ENCODE data around the gene FANCB. TPM values are rescaled to one million over a fixed set of nuclear protein-coding genes. Genes with fewer than 3 reads are reported as not detected.

The FANCB gene
- total RNA-seq, 1 experiment from 2014 or later, result 15.0 TPM

DNA sequence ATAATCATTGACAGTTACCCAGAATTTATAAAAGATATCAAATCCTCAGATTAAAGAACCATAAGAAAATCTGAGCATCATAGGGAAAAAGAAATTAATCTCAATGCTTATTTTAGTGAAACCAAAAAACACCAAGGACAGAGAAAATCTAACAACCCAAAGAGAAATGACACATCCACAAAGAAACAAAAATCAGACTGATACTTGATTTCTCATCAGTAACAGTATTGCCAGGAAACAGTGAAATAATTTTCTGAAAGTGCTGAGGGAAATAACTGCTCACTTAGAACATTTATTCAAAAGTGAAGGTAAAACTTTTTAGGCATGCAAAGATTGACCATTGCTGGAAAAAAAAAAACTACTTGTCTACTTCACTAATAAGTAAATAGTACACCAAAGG is 11.0 kb upstream of the FANCB start:
- no peaks in the 10 kb centered on the region for H3K27me3 ChIP-seq (replicated peaks)
- no peaks in the 10 kb centered on the region for H3K4me1 ChIP-seq (replicated peaks)
- no peaks in the 10 kb centered on the region for H3K36me3 ChIP-seq
- H3K27ac ChIP-seq, result no peak overlapping the region
- no peak for DNase-seq (ENCODE audit: low read depth in 1 of 2, low spot score in 2 of 2)
- no peaks in the 10 kb centered on the region for H3K9me3 ChIP-seq (replicated peaks)
- no peak overlapping the region for H3K4me3 ChIP-seq

DNA sequence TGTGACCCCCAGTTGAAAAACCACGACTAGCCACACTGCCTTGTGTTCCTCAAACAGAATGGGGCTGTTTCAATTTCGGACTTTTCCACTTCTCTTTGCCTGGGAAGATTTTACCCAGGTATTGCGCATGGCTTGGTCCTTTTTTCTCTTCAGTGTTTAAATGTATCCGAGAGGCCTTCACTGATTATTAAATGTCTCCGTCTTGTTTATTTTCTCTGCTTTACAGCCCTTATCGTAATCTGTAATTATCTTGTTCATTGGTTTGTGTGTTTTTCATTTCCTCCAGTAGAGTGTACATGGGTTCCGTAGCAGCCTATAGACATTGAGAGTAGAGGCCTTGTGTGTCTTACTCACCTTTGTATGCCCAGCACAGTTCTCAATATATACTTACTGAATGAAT is 2.8 kb upstream of the FANCB start:
- Histone ChIP-seq H3K27ac (no peak overlapping the region), H3K4me3 (no peak overlapping the region), H3K27me3 (replicated peaks) (no peaks in the 10 kb centered on the region), H3K36me3 (peaks cover 3% of the 10 kb centered on the region; the same call in 1 of the 2 replicates), H3K9me3 (replicated peaks) (no peaks in the 10 kb centered on the region), H3K4me1 (replicated peaks) (no peaks in the 10 kb centered on the region)
- no peak for DNase-seq (ENCODE audit: low read depth in 1 of 2, low spot score in 2 of 2)

DNA sequence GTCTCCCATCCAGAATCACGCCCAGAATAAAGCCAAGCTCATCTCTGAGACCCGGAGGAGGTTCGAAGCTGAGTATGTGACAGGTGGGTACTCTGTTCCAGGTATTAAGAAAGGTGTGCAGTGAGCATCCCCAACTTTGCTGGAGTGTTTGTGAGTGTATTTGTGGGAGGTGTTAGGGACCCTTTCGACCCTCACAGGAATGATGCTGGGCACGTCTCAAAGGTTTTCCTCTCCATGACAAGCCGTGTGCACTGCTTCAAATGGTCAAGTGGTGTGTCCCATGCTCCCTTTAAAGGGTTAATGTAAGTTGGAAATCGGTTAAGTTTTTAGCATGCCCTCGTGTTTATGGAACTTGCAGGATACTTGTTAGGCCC is 794 bp upstream of the FANCB start:
- Histone ChIP-seq H3K27me3 (replicated peaks) (no peaks in the 10 kb centered on the region), H3K36me3 (peaks cover 5% of the 10 kb centered on the region; the same call in 1 of the 2 replicates), H3K27ac (peak overlapping the region; percentile 58), H3K9me3 (replicated peaks) (no peaks in the 10 kb centered on the region), H3K4me3 (peak overlapping the region; percentile 67), H3K4me1 (replicated peaks) (no peaks in the 10 kb centered on the region)
- DNase-seq (ENCODE audit: low read depth in 1 of 2, low spot score in 2 of 2), result peak in 1 of 2 experiments; percentile 1

DNA sequence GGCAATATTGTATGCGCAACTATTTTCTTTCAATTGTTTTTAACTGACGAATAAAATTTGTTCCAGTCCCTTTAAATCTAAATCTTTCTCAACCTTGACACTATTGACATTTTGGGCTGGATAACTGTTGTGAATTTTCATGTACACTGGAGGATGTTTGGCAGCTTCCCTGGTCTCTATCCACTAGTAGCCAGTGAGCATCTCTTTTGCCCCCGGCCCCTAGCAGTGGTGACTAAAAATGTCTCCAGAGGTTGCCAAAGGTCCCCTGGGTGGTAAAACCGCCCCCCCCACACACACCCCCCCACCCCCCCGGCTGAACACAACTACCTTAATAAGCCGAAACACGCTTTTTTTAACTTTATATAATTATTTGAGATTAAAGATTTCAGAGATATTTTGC is 514 bp downstream of the FANCB start:
- no peak for DNase-seq (ENCODE audit: low read depth in 1 of 2, low spot score in 2 of 2)
- Histone ChIP-seq H3K27ac (peak overlapping the region; percentile 72; the same call in 1 of the 2 replicates), H3K27me3 (replicated peaks) (no peaks in the 10 kb centered on the region), H3K36me3 (peaks cover 12% of the 10 kb centered on the region), H3K9me3 (replicated peaks) (no peaks in the 10 kb centered on the region), H3K4me3 (peak overlapping the region; percentile 67), H3K4me1 (replicated peaks) (no peaks in the 10 kb centered on the region)

DNA sequence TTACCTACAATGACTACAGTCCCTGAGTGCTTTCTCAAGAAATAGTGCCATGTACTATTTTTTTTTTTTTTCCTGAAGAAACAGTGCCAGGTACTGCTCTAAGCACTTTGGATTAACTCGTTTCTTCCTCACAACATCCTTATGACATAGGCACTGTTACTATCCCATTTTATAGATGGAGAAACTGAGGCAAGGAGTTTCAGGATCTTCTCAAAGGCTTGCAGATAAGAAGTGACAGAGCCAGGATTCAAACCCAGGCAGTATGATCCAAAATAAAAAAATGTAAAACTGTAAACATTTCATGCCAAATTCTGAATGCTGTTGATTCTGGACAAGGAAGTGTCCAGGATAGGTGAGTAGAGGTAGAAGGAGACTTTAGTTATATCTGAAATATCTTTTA is 1.1 kb downstream of the FANCB start:
- Histone ChIP-seq H3K27ac (no peak overlapping the region), H3K27me3 (replicated peaks) (no peaks in the 10 kb centered on the region), H3K4me3 (peak overlapping the region; percentile 67)

DNA sequence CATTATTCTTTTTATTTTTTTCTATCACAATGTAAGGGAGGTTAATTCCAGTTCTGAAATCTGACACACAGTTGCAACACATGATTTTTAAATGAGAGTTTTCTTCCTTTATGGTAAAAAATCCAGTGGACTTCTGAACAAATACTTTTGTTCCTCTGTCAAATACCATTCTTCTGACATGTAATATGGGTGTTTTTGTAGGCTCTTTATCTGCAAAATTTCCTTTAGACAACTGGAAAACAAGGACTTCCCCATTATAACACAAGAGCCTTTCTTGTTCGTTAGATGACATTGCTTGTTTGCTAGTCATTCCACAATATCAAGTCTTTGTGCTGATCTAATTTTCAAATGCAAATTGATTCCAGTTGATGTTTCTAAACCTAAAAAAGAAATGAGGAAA is 7.7 kb downstream of the FANCB start:
- peak overlapping the region; percentile 74 for H3K27ac ChIP-seq
- no peaks in the 10 kb centered on the region for H3K27me3 ChIP-seq (replicated peaks)
- H3K36me3 ChIP-seq, result peaks cover 16% of the 10 kb centered on the region
- peaks cover 12% of the 10 kb centered on the region for H3K4me1 ChIP-seq (replicated peaks)
- no peaks in the 10 kb centered on the region for H3K9me3 ChIP-seq (replicated peaks)
- no peak overlapping the region for H3K4me3 ChIP-seq
- DNase-seq (ENCODE audit: low read depth in 1 of 2, low spot score in 2 of 2), result no peak

More for the DNA sequence above, 1.1 kb downstream of the FANCB start:
- DNase-seq (ENCODE audit: low read depth in 1 of 2, low spot score in 2 of 2), result no peak
- Histone ChIP-seq H3K9me3 (replicated peaks) (no peaks in the 10 kb centered on the region), H3K4me1 (replicated peaks) (no peaks in the 10 kb centered on the region), H3K36me3 (peaks cover 12% of the 10 kb centered on the region)

DNA sequence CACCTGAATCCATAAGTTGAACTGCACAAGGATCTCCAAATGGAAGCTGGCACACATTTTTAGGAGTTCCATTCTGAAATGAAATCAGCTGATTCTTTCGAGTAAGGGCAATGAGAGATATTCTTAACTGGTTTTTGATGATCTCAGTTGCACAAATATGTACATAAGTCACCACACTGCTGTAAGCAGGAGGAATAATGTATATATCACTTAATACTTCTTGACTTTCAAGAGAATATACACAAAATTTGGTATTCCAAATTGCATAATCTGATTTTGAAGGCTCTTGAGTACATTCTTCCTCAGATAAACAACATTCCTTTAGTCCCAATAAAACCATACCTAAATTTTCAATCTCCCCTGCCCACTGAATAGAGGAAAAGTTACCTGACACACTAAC is 8.2 kb downstream of the FANCB start:
- peaks cover 12% of the 10 kb centered on the region for H3K4me1 ChIP-seq (replicated peaks)
- no peak for DNase-seq (ENCODE audit: low read depth in 1 of 2, low spot score in 2 of 2)
- no peaks in the 10 kb centered on the region for H3K27me3 ChIP-seq (replicated peaks)
- H3K27ac ChIP-seq, result peak overlapping the region; percentile 74
- H3K4me3 ChIP-seq, result no peak overlapping the region
- H3K36me3 ChIP-seq, result peaks cover 16% of the 10 kb centered on the region
- H3K9me3 ChIP-seq (replicated peaks), result no peaks in the 10 kb centered on the region

DNA sequence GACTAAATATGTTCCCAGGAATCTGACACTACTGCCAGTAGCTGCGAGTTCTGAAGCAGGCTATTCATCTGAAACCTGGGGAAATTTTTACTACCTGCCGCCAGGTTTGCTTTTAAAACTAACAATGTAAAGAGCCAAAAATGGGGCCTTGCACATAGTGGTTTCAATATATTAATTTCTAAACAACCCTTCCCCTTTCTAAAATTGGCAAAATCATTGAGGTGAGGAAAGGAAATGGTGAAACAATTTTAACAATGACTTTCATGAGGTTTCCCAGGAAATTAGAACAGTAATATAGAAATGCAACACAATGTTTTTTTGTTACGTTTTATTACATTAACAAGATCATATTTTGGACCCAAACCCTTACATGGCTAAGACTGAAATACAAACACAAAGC is 21.3 kb downstream of the FANCB start:
- H3K4me3 ChIP-seq, result no peak overlapping the region
- peaks cover 4% of the 10 kb centered on the region; the same call in 1 of the 2 replicates for H3K36me3 ChIP-seq
- no peaks in the 10 kb centered on the region for H3K9me3 ChIP-seq (replicated peaks)
- H3K27me3 ChIP-seq (replicated peaks), result no peaks in the 10 kb centered on the region
- H3K4me1 ChIP-seq (replicated peaks), result no peaks in the 10 kb centered on the region
- no peak for DNase-seq (ENCODE audit: low read depth in 1 of 2, low spot score in 2 of 2)
- H3K27ac ChIP-seq, result no peak overlapping the region

DNA sequence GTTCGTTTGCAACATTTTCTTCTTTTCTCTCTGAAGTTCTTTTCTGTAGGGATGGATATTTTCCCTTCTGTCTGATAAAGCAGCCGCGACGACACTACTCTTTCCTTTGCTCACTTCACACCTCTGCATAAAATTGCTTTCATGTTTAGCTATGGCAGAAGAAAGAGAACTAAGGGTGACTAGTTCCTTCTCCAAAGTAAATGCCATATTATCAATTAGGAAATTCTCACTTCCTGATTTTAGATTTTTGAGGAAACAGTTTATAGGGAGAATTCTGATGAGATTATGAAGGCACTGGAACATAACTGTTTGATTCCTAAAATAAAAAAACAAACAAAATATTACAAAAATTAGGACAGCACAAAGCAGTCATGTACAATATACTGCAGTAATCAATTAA is 29.2 kb downstream of the FANCB start:
- Histone ChIP-seq H3K36me3 (no peaks in the 10 kb centered on the region; the same call in 1 of the 2 replicates), H3K4me3 (no peak overlapping the region), H3K4me1 (replicated peaks) (no peaks in the 10 kb centered on the region), H3K27me3 (replicated peaks) (no peaks in the 10 kb centered on the region), H3K27ac (no peak overlapping the region), H3K9me3 (replicated peaks) (no peaks in the 10 kb centered on the region)
- no peak for DNase-seq (ENCODE audit: low read depth in 1 of 2, low spot score in 2 of 2)

DNA sequence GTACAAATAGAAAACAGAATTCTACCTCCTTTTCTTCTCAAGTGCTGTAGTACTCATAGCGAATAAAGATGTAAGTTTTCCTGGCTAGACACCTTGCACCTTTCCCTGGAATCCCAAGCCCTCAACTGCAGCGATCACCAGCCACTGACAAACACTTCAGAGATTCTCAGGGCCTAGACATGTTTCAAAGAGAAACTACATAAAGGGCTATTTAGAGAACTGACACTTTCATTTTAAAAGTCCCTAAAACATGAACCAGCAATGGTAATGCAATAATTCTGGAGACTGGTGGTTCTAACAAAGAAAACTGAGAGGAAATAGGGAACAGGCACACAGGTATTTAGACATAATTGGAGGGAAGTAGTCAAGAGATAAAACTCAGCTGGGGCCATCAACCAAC is 35.7 kb downstream of the FANCB start:
- no peaks in the 10 kb centered on the region for H3K9me3 ChIP-seq (replicated peaks)

DNA sequence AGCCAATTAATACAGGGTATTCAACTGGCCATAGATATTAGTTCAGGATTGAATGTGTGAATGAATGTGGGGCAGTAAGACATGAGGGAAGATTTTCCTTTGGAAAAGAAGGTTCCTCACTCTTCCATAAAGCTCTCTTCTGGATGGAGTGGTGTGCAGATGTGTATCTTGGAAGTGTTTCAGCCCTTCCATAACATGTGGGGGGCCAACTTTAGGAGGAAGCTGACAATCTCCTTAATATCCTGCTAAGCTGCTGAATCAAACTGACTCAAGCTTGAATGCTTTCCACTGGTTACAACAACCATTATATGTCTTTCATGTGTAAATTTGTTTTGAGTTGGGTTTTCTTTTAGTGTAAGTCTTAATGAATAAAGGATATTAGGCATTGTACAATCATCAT is 40.3 kb downstream of the FANCB start:
- Histone ChIP-seq H3K4me3 (no peak overlapping the region), H3K9me3 (replicated peaks) (no peaks in the 10 kb centered on the region), H3K27me3 (replicated peaks) (no peaks in the 10 kb centered on the region), H3K4me1 (replicated peaks) (peaks cover 19% of the 10 kb centered on the region), H3K27ac (peak overlapping the region; percentile 91), H3K36me3 (peaks cover 4% of the 10 kb centered on the region; the same call in 1 of the 2 replicates)
- no peak for DNase-seq (ENCODE audit: low read depth in 1 of 2, low spot score in 2 of 2)

More for the DNA sequence above, 35.7 kb downstream of the FANCB start:
- Histone ChIP-seq H3K4me3 (no peak overlapping the region), H3K27ac (no peak overlapping the region), H3K27me3 (replicated peaks) (no peaks in the 10 kb centered on the region), H3K36me3 (peaks cover 4% of the 10 kb centered on the region), H3K4me1 (replicated peaks) (peaks cover 12% of the 10 kb centered on the region)
- no peak for DNase-seq (ENCODE audit: low read depth in 1 of 2, low spot score in 2 of 2)

DNA sequence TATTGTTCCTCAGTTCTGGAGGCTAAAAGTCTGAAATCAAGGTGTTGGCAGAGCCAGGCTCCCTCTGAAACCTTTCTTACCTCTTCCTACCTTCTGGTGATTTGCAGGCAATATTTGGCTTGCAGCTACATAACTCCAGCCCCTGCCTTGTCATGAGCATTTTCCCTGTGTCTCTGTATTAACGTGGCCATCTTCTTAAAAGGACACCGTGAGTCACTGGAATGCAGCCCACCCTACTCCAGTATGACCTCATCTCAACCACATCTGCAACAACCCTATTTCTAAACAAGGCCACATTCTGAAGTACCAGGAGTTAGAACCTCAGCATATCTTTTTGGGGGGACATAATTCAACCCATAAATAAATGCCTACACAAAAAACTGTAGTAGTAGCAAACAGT is 40.7 kb downstream of the FANCB start:
- peak overlapping the region; percentile 91 for H3K27ac ChIP-seq
- no peak overlapping the region for H3K4me3 ChIP-seq
- H3K27me3 ChIP-seq (replicated peaks), result no peaks in the 10 kb centered on the region
- DNase-seq (ENCODE audit: low read depth in 1 of 2, low spot score in 2 of 2), result peak; percentile 62 to 66
- no peaks in the 10 kb centered on the region for H3K9me3 ChIP-seq (replicated peaks)
- peaks cover 4% of the 10 kb centered on the region; the same call in 1 of the 2 replicates for H3K36me3 ChIP-seq
- H3K4me1 ChIP-seq (replicated peaks), result peaks cover 19% of the 10 kb centered on the region

DNA sequence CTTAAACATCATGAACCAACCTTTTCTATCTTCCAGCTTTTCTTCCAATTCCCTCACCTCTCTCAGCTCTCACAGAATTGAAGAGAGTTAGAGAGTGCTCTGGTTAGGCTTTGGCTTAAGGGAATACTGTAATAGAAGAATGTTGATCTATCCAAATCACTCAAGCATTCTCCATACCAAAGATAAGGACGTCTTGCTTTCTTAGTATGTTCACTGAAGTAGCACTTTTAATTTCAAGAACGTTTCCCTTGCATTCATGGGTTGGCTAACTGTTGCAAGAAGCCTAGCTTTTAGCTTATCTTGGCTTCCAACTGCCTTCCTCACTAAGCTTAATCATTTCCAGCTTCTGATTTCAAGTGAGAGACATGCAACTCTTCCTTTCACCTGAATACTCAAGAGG is 43.2 kb downstream of the FANCB start:
- Histone ChIP-seq H3K4me3 (no peak overlapping the region), H3K9me3 (replicated peaks) (no peaks in the 10 kb centered on the region), H3K36me3 (no peaks in the 10 kb centered on the region), H3K4me1 (replicated peaks) (peaks cover 19% of the 10 kb centered on the region), H3K27ac (no peak overlapping the region), H3K27me3 (replicated peaks) (no peaks in the 10 kb centered on the region)
- DNase-seq (ENCODE audit: low read depth in 1 of 2, low spot score in 2 of 2), result no peak

DNA sequence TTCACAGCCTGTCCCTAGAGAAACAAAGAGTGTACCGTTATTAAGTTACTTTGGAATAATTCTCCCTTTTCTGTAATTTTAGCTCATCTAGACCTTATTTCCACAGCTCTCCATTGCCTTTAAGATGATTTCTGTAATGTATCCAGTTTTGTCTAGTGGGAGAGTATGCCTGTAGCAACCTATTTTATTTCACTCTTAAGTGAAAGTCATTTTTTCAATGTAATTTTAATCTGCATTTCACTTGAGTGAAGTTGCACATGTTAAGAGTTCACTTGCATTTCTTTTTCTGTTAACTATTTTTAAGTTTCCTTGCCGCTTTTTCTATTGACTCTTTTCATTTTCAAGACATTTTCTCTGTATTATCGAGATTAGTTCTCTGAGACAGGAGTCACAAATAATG is 46.5 kb downstream of the FANCB start:
- Histone ChIP-seq H3K4me3 (no peak overlapping the region), H3K9me3 (replicated peaks) (no peaks in the 10 kb centered on the region), H3K27me3 (replicated peaks) (no peaks in the 10 kb centered on the region), H3K36me3 (no peaks in the 10 kb centered on the region), H3K4me1 (replicated peaks) (no peaks in the 10 kb centered on the region), H3K27ac (no peak overlapping the region)
- DNase-seq (ENCODE audit: low read depth in 1 of 2, low spot score in 2 of 2), result no peak

DNA sequence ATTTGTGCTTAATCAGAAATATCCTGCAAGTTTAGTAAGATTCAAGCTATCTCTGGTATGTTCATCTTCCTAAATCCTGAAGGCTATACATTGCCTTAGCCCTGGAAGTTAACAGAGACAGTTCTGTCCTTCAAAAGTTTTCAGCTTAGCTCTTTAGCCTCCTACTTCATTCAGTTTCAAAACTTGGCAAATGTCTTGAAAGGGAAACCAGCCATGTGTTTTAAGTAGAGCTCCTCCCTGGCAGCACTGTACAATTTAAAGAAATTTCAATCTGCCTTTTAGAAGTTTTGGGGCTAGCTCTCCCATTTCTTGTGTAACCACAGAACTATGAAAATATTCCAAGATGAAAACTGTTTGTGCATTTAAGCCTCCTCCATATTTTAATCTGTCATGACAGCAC is 47.0 kb downstream of the FANCB start:
- H3K36me3 ChIP-seq, result no peaks in the 10 kb centered on the region
- H3K9me3 ChIP-seq (replicated peaks), result no peaks in the 10 kb centered on the region
- no peak for DNase-seq (ENCODE audit: low read depth in 1 of 2, low spot score in 2 of 2)
- H3K27me3 ChIP-seq (replicated peaks), result no peaks in the 10 kb centered on the region
- no peak overlapping the region for H3K4me3 ChIP-seq
- H3K4me1 ChIP-seq (replicated peaks), result no peaks in the 10 kb centered on the region
- H3K27ac ChIP-seq, result no peak overlapping the region
